Lower leg skin (tissue), 4 donors: Measurements from ENCODE around the gene MCM6. TPM values are rescaled to one million over a fixed set of nuclear protein-coding genes. Genes with fewer than 3 reads are reported as not detected.

Source experiments
- DNase-seq, 2 donors: peaks; one replicate each; pipeline ENCODE4 v3.0.0-alpha.2; 2019; ENCODE audit warnings: low spot score in 2 of 2
- H3K4me3 ChIP-seq: fragments of 200-600 bp; sonication (generic); 2 replicates; pipeline ENCODE4 v1.5.1; 2017; ENCODE audit warnings: mild to moderate bottlenecking, low read depth; ENCODE audit not compliant: poor library complexity, severe bottlenecking
- POLR2A ChIP-seq, 2 donors: fragments of 450-650 bp; IDR thresholded peaks; one replicate each; pipeline ENCODE4 v1.6.1; 2016 to 2017; ENCODE audit warnings: antibody characterized with exemption in 2 of 2, mild to moderate bottlenecking in 1 of 2, moderate library complexity in 1 of 2
- WGBS, 2 donors: methylation state at CpG; one replicate each; pipeline ENCODE4 v1.1.5; 2018; 5-methylcytosine and 5-hydroxymethylcytosine counted together
- intact Hi-C: fragments of 100-400 bp; cut with DNase I; formaldehyde crosslinking; loops from one replicate; pipeline ENCODE4 v1.15.0; 2023; ENCODE audit warnings: low total_unique reads
- total RNA-seq, 4 donors: library from RNA; depleted of rRNA; stranded (reverse); fragments of >200 nt; gene quantifications; one replicate each; pipeline ENCODE4 v1.1.0, GENCODE V29; 2016
- TF ChIP-seq, protein P1 (sequence below), 3 donors: fragments of 450-650 bp; IDR thresholded peaks; one replicate each; pipeline ENCODE4 v1.5.1; 2016; ENCODE audit warnings: antibody characterized with exemption in 3 of 3, mild to moderate bottlenecking in 3 of 3, moderate library complexity in 2 of 3

Gene MCM6
- total RNA-seq, 4 donors from 2014 or later, result 4.5 to 8.5 (median 6.0) TPM

DNA sequence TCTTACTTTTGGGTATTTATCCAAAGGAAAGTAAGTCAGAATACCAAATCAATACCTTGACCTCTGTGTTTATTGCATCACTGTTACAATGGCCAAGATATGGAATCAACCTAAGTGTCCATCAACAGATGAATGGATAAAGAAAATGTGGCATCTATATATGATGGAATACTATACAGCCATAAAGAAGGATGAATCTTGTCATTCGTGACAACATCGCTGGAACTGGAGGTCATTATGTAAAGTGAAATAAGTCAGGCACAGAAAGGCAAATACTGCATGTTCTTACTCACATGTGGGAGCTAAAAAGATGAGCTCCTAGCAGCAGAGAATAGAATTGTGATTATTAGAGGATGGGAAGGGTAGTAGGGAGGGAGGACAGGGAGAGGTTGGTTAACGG lies 73.9 kb downstream of the MCM6 start:
- 65% methylated on average over 3 of the region's 3 CpGs for WGBS, 2 donors
- H3K4me3 ChIP-seq, result no peak overlapping the region
- TF ChIP-seq POLR2A (IDR thresholded peaks at IDR 0.05), result no peak
- TF ChIP-seq, protein P1, sequence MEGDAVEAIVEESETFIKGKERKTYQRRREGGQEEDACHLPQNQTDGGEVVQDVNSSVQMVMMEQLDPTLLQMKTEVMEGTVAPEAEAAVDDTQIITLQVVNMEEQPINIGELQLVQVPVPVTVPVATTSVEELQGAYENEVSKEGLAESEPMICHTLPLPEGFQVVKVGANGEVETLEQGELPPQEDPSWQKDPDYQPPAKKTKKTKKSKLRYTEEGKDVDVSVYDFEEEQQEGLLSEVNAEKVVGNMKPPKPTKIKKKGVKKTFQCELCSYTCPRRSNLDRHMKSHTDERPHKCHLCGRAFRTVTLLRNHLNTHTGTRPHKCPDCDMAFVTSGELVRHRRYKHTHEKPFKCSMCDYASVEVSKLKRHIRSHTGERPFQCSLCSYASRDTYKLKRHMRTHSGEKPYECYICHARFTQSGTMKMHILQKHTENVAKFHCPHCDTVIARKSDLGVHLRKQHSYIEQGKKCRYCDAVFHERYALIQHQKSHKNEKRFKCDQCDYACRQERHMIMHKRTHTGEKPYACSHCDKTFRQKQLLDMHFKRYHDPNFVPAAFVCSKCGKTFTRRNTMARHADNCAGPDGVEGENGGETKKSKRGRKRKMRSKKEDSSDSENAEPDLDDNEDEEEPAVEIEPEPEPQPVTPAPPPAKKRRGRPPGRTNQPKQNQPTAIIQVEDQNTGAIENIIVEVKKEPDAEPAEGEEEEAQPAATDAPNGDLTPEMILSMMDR (IDR thresholded peaks at IDR 0.05), result no peak
- intact Hi-C loops, result no loop called here
- no peak for DNase-seq

DNA sequence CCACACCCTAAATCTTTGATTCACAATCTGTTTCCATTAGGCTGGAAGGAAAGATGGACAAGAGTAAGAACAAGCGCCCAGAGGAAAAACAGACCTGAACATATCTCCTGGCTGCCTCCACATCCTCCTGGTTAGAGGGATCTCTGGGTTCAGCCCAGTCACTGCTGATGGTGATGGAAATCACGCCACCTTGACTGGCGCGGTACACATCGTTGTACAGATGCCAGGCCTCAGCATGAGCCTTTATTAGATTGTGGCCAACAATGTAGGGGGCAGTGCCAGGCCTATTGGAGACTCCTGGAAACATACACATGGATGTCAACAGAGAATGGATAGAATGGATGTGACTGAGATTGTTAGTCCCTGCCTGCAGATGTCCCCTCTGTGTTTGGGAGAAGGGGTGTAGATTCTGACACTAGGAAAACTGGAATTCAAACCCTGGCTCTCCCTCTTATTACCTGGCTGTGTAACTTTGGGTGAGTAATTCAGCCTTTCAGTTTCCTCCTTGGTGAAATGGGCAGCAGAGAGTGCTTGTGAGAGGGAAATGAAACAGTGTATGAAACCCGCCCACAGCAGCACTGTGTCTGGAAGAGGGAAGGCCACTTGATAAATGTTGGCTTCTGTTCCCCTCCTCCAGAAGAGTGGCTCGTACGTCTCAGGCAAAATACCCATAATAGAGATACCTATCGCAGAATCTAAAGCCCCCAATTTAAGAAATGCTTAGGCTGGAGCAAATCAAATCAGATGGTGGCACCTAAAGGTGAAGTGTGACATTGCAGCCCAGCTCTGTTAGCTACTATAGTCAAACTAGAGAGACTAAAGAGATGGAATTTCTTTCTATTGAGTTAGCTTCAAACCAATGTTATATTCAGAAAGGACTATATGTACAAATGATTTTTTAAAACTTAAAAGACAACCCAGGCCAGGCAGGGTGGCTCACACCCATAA lies 75.5 kb downstream of the MCM6 start:
- TF ChIP-seq, protein P1 (IDR thresholded peaks at IDR 0.05), result no peak
- no peak for TF ChIP-seq POLR2A (IDR thresholded peaks at IDR 0.05)
- DNase-seq, result peak in 1 of 2 donors; percentile 54
- 86 to 91% methylated on average over 9 of the region's 9 CpGs for WGBS, 2 donors
- no peak overlapping the region for H3K4me3 ChIP-seq
- intact Hi-C loops, result no loop called here

DNA sequence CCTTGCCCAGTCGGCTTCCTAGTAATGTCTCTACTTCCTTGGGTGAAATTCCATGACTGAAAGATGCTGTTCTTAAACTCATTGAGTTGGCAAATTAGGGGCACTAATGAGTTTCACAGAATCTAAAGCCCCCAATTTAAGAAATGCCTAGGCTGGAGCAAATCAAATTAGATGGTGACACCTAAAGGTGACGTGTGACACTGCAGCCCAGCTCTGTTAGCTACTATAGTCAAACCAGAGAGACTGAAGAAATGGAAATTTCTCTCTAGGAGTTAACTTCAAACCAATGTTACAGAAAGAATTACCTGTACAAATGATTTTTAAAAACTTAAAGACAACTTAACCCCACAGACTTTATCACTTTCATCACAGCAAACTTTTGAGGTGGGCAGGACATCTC lies 76.5 kb downstream of the MCM6 start:
- intact Hi-C loops, result no loop called here
- H3K4me3 ChIP-seq, result no peak overlapping the region
- no peak for DNase-seq
- TF ChIP-seq POLR2A (IDR thresholded peaks at IDR 0.05), result no peak
- TF ChIP-seq, protein P1 (IDR thresholded peaks at IDR 0.05), result no peak
- WGBS, 2 donors, result 33 to 51% methylated on average over 2 of the region's 2 CpGs

DNA sequence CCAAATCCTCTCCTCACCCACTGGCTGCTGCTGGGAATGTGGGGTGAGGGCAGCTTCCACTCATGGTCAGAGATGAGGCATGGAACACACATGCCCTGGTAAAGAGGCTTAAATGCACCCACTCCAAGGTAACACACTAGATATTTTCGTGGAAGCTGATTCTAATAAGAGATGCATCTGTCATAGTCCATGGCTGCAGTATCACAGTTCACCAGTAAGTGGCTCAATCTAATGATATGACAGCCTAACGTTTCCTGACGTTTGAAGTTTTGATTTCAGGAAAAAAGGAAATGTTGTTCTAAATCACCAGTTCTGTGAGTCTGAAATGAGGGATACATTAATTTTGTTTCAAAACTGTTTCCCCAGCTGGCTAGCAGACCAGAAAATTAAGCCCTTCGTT lies 77.5 kb downstream of the MCM6 start:
- H3K4me3 ChIP-seq, result no peak overlapping the region
- intact Hi-C loops, result no loop called here
- no peak for DNase-seq
- WGBS, 2 donors, result 42 to 45% methylated on average over 4 of the region's 4 CpGs
- TF ChIP-seq POLR2A (IDR thresholded peaks at IDR 0.05), result no peak
- TF ChIP-seq, protein P1 (IDR thresholded peaks at IDR 0.05), result no peak

DNA sequence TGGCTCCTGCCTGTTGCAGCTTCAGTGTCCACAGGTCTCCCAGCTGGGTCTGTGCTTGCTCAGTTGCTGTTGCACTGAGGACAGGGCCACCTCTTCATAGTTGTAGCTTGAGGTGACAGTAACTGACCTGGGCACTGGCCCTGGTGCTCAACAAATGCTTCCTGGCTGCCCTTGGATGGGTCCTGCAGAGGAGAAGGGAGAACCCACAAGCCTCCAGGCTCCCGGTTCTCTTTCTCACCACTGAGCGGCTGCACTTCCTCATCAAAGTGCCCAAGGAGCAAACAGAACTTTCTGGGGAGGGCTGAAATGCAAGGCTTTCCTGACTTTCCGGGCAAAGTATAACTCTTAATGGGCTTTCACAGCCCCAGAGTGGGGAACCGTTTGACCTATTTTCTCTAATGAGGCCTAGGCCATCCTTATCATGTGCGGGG lies 78.0 kb downstream of the MCM6 start:
- DNase-seq, result no peak
- no peak for TF ChIP-seq POLR2A (IDR thresholded peaks at IDR 0.05)
- TF ChIP-seq, protein P1 (IDR thresholded peaks at IDR 0.05), result no peak
- no peak overlapping the region for H3K4me3 ChIP-seq
- intact Hi-C loops, result no loop called here
- 65 to 80% methylated on average over 4 to 5 of the region's 5 CpGs for WGBS, 2 donors
